Peyer's patch (tissue), 4 donors: ENCODE data around the gene JAML. TPM values are rescaled to one million over a fixed set of nuclear protein-coding genes. Genes with fewer than 3 reads are reported as not detected.

Source experiments
- DNase-seq, 3 donors: peaks; one replicate each; pipeline ENCODE4 v3.0.0-alpha.2; 2017 to 2019
- H3K27ac ChIP-seq, 4 donors: fragments of 200-600 bp; sonication (generic); one replicate each; pipeline ENCODE4 v1.5.1; 2016 to 2019
- H3K27me3 ChIP-seq, 2 donors: fragments of 200-600 bp; sonication (generic); one replicate each; pipeline ENCODE4 v1.5.1; 2019
- H3K36me3 ChIP-seq, 3 donors: fragments of 200-600 bp; sonication (generic); one replicate each; pipeline ENCODE4 v1.5.1; 2016 to 2019
- H3K4me1 ChIP-seq, 4 donors: fragments of 200-600 bp; sonication (generic); one replicate each; pipeline ENCODE4 v1.5.1; 2016 to 2019
- H3K4me3 ChIP-seq, 4 donors: fragments of 200-600 bp; sonication (generic); 1 replicate in 3 of 4; 2 replicates in 1 of 4; pipeline ENCODE4 v1.5.1; 2016 to 2019; ENCODE audit warnings: mild to moderate bottlenecking in 1 of 4
- H3K9me3 ChIP-seq, 4 donors: fragments of 200-600 bp; sonication (generic); one replicate each; pipeline ENCODE4 v1.5.1; 2016 to 2019; ENCODE audit warnings: mild to moderate bottlenecking in 1 of 4
- POLR2A ChIP-seq, 2 donors: fragments of 450-650 bp; IDR thresholded peaks; one replicate each; pipeline ENCODE4 v1.5.1; 2017; ENCODE audit warnings: antibody characterized with exemption in 2 of 2, mild to moderate bottlenecking in 2 of 2, moderate library complexity in 2 of 2
- total RNA-seq, 4 donors: library from RNA; depleted of rRNA; stranded (reverse); fragments of >200 nt; gene quantifications; one replicate each; pipeline ENCODE4 v1.1.0, GENCODE V29; 2016
- TF ChIP-seq, protein P1 (sequence below), 6 experiments: fragments of 450-650 bp in 4 of 6; fragments of 200-600 bp in 2 of 6; sonication (generic) in 1 of 6; IDR thresholded peaks; one replicate each; pipeline ENCODE4 v1.5.1; 2017 to 2019; ENCODE audit warnings: antibody characterized with exemption in 6 of 6, mild to moderate bottlenecking in 3 of 6, moderate library complexity in 1 of 6

JAML gene
- total RNA-seq, 4 donors from 2014 or later, result 7.5 to 83.3 (median 14.4) TPM

GRCh38 chr11:118172356-118172755, 52.5 kb downstream of the JAML start:
- Histone ChIP-seq H3K27ac (no peak overlapping the region), H3K27me3 (no peaks in the 10 kb centered on the region), H3K36me3 (no peaks in the 10 kb centered on the region), H3K4me3 (no peak overlapping the region), H3K4me1 (peaks cover 0 to 9% (median 3%) of the 10 kb centered on the region in 4 donors), H3K9me3 (no peaks in the 10 kb centered on the region)
- TF ChIP-seq POLR2A (IDR thresholded peaks at IDR 0.05), result no peak
- DNase-seq, result no peak

GRCh38 chr11:118171269-118172062, 53.3 kb downstream of the JAML start:
- no peaks in the 10 kb centered on the region for H3K27me3 ChIP-seq
- no peak overlapping the region for H3K27ac ChIP-seq
- no peaks in the 10 kb centered on the region for H3K9me3 ChIP-seq
- TF ChIP-seq, protein P1, sequence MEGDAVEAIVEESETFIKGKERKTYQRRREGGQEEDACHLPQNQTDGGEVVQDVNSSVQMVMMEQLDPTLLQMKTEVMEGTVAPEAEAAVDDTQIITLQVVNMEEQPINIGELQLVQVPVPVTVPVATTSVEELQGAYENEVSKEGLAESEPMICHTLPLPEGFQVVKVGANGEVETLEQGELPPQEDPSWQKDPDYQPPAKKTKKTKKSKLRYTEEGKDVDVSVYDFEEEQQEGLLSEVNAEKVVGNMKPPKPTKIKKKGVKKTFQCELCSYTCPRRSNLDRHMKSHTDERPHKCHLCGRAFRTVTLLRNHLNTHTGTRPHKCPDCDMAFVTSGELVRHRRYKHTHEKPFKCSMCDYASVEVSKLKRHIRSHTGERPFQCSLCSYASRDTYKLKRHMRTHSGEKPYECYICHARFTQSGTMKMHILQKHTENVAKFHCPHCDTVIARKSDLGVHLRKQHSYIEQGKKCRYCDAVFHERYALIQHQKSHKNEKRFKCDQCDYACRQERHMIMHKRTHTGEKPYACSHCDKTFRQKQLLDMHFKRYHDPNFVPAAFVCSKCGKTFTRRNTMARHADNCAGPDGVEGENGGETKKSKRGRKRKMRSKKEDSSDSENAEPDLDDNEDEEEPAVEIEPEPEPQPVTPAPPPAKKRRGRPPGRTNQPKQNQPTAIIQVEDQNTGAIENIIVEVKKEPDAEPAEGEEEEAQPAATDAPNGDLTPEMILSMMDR (IDR thresholded peaks at IDR 0.05), result peak; percentile 53 to 92 (median 82)
- no peak for TF ChIP-seq POLR2A (IDR thresholded peaks at IDR 0.05)
- H3K4me3 ChIP-seq, result no peak overlapping the region
- DNase-seq, result peak; percentile 29 to 85 (median 76)
- no peaks in the 10 kb centered on the region for H3K36me3 ChIP-seq
- peaks cover 0 to 9% (median 3%) of the 10 kb centered on the region in 4 donors for H3K4me1 ChIP-seq

GRCh38 chr11:118170882-118171268, 53.9 kb downstream of the JAML start:
- Histone ChIP-seq H3K4me1 (peaks cover 0 to 9% (median 3%) of the 10 kb centered on the region in 4 donors), H3K27me3 (no peaks in the 10 kb centered on the region), H3K4me3 (no peak overlapping the region), H3K36me3 (no peaks in the 10 kb centered on the region), H3K9me3 (no peaks in the 10 kb centered on the region), H3K27ac (no peak overlapping the region)
- TF ChIP-seq, protein P1 (IDR thresholded peaks at IDR 0.05), result no peak
- no peak for TF ChIP-seq POLR2A (IDR thresholded peaks at IDR 0.05)
- DNase-seq, result no peak

- no peak for TF ChIP-seq POLR2A (IDR thresholded peaks at IDR 0.05)
- TF ChIP-seq, protein P1 (IDR thresholded peaks at IDR 0.05), result no peak
- no peak overlapping the region for H3K4me3 ChIP-seq
- H3K9me3 ChIP-seq, result no peaks in the 10 kb centered on the region
- no peak for DNase-seq
- no peaks in the 10 kb centered on the region for H3K27me3 ChIP-seq
- peaks cover 0 to 9% (median 3%) of the 10 kb centered on the region in 4 donors for H3K4me1 ChIP-seq
- H3K27ac ChIP-seq, result no peak overlapping the region
- no peaks in the 10 kb centered on the region for H3K36me3 ChIP-seq
Measured at GRCh38 chr11:118170231-118170630, 54.6 kb downstream of the JAML start.

DNA sequence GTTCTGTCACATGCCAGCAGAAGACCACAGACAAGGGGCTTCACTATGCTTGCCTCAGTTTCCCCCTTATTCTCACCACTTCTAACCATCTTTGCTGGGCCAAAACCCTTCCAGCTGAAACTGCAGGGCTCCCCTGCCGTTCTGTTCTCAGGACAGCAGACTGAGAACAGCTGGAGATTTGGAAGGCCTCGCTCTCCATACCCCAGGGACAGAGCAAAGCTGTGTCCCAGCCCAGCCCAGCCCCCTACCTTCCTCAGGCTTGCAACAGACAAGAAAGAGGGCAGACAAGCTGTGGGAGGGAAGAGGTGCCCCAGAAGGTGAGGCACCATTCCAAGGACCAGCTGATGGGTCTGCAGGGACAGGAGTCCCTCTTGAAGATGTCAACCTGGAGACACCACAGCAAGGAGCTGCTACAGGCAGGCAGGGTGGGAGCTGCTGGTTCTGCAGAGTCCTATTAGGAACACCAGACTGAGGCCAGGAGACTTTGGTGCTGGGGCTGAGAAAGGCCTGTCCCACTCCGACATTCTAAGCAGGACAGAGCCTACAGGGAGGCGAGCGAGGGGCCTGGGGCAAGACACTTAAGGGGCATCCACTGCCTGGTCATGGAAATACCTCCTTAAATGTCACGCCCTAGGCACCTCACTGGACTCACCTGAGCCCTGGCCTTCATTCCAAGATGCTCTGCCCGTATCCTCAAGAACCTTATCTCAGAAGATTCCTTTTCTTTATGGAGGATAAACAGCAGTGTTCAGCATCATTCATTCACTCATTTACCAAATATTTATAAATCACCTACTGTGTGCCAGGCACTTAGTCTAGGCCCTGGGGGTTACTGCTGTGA, 55.3 kb downstream of the JAML start:
- Histone ChIP-seq H3K36me3 (no peaks in the 10 kb centered on the region), H3K27ac (no peak overlapping the region), H3K4me3 (no peak overlapping the region), H3K4me1 (peaks cover 0 to 9% (median 3%) of the 10 kb centered on the region in 4 donors), H3K9me3 (no peaks in the 10 kb centered on the region), H3K27me3 (no peaks in the 10 kb centered on the region)
- TF ChIP-seq POLR2A (IDR thresholded peaks at IDR 0.05), result no peak
- TF ChIP-seq, protein P1 (IDR thresholded peaks at IDR 0.05), result no peak
- no peak for DNase-seq

- H3K4me1 ChIP-seq, result peaks cover 0 to 9% (median 3%) of the 10 kb centered on the region in 4 donors
- no peaks in the 10 kb centered on the region for H3K36me3 ChIP-seq
- H3K27ac ChIP-seq, result no peak overlapping the region
- no peaks in the 10 kb centered on the region for H3K27me3 ChIP-seq
- TF ChIP-seq, protein P1 (IDR thresholded peaks at IDR 0.05), result no peak
- TF ChIP-seq POLR2A (IDR thresholded peaks at IDR 0.05), result no peak
- no peak overlapping the region for H3K4me3 ChIP-seq
- no peaks in the 10 kb centered on the region for H3K9me3 ChIP-seq
- no peak for DNase-seq
Measured at GRCh38 chr11:118168751-118169150, 56.1 kb downstream of the JAML start.
